OCI-LY1 (cell line): ENCODE results near the gene MAP3K7.

ENCODE experiments used
- EZH2 ChIP-seq: fragments of 200-600 bp; sonication (generic), shearing (Covaris generic); IDR thresholded peaks from 2 replicates; pipeline ENCODE4 v1.8.0; 2017; ENCODE audit warnings: borderline replicate concordance, mixed run types, mild to moderate bottlenecking, antibody characterized with exemption, low read length, moderate library complexity, mixed read lengths
- TF ChIP-seq, protein P1 (sequence below): fragments of 200-600 bp; sonication (generic), shearing (Covaris generic); IDR thresholded peaks from 2 replicates; pipeline ENCODE4 v1.5.1; 2017; ENCODE audit warnings: mild to moderate bottlenecking, antibody characterized with exemption, low read length, moderate library complexity, mixed read lengths

DNA sequence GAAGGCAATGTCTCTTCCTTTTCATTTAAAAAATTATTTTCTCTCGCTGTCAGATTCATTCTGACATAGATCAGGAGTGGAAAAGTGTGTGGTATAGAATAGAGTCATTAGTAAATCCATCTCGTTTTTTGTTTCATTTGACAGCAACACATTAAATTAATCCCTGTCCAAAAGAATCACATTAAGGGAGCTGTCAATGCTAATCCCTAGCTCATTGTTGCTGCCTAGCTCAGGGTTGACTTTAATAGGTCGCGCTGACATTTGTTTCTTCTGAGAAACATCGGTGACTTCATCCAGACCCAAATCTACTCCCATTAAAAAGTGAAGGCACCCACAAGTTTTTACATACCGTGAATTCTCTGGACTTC, 25.4 kb upstream of the MAP3K7 start:
- TF ChIP-seq, protein P1, sequence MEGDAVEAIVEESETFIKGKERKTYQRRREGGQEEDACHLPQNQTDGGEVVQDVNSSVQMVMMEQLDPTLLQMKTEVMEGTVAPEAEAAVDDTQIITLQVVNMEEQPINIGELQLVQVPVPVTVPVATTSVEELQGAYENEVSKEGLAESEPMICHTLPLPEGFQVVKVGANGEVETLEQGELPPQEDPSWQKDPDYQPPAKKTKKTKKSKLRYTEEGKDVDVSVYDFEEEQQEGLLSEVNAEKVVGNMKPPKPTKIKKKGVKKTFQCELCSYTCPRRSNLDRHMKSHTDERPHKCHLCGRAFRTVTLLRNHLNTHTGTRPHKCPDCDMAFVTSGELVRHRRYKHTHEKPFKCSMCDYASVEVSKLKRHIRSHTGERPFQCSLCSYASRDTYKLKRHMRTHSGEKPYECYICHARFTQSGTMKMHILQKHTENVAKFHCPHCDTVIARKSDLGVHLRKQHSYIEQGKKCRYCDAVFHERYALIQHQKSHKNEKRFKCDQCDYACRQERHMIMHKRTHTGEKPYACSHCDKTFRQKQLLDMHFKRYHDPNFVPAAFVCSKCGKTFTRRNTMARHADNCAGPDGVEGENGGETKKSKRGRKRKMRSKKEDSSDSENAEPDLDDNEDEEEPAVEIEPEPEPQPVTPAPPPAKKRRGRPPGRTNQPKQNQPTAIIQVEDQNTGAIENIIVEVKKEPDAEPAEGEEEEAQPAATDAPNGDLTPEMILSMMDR, result no peak
- no peak for TF ChIP-seq EZH2
